GM12878 (cell line): Measurements from ENCODE around the gene SCRT2. TPM values are rescaled to one million over a fixed set of nuclear protein-coding genes. Genes with fewer than 3 reads are reported as not detected.

ENCODE experiments used
- ATAC-seq: fragments of 200-7000 bp; cut with Tn5 transposase; 3 replicates; pipeline ENCODE4 v1.9.1; 2020; ENCODE audit warnings: mild to moderate bottlenecking, moderate library complexity
- BruUV-seq: library from RNA; stranded (reverse); fragments of 400-500 nt; replicated peaks from 2 replicates; lab custom pipeline; 2021; lab: Mats Ljungman, UMichigan
- CTCF ChIA-PET: fragments of 300-600 bp; sonication (Branson Sonifier 250); formaldehyde crosslinking; extraction: SDS; loops from one replicate; lab custom pipeline; 2021; ENCODE audit warnings: inconsistent platforms; lab: Yijun Ruan, JAX
- POLR2A ChIA-PET: fragments of 350-600 bp; formaldehyde crosslinking; extraction: SDS; loops from one replicate; lab custom pipeline; 2021; ENCODE audit warnings: inconsistent platforms; lab: Charles Lee
- RAD21 ChIA-PET: fragments of 300-600 bp; sonication (Branson Sonifier 250); formaldehyde crosslinking; loops from one replicate; lab custom pipeline; 2023; ENCODE audit warnings: antibody characterized with exemption; ENCODE audit not compliant: unreplicated experiment; lab: Charles Lee
- SMC1A ChIA-PET: fragments of 300-600 bp; sonication (Branson Sonifier 250); formaldehyde crosslinking; loops from one replicate; lab custom pipeline; 2023; ENCODE audit not compliant: unreplicated experiment, uncharacterized antibody; lab: Charles Lee
- DNase-seq: peaks from one replicate; pipeline ENCODE4 v3.0.0-alpha.2; 2011; ENCODE audit warnings: low read depth, low spot score
- FAIRE-seq: peaks from 3 replicates; lab custom pipeline; 2011; peaks lifted over from hg19 to GRCh38; lab: Jason Lieb, UNC
- H2AFZ ChIP-seq: 2 replicates; pipeline ENCODE4 v1.6.0; 2011; ENCODE audit warnings: low read depth, low read length, control low read depth; ENCODE audit not compliant: control insufficient read depth
- H3K27ac ChIP-seq: 2 replicates; pipeline ENCODE4 v1.5.1; 2011; ENCODE audit warnings: control low read depth; ENCODE audit not compliant: control insufficient read depth, insufficient read depth
- H3K27me3 ChIP-seq, 2 experiments: replicated peaks in 1 of 2; 2 replicates each; pipeline versions ENCODE4 v1.6.0 to v1.6.1; 2011; ENCODE audit warnings: low read length in 1 of 2; ENCODE audit not compliant: control insufficient read depth in 2 of 2, insufficient read depth in 2 of 2
- H3K36me3 ChIP-seq, 2 experiments: 2 replicates each; pipeline ENCODE4 v1.5.1; 2011; ENCODE audit warnings: low read length in 1 of 2; ENCODE audit not compliant: control insufficient read depth in 2 of 2, insufficient read depth in 2 of 2
- H3K4me1 ChIP-seq: 2 replicates; pipeline ENCODE4 v1.6.1; 2011; ENCODE audit warnings: mild to moderate bottlenecking, low read length, moderate library complexity, mixed read lengths; ENCODE audit not compliant: control insufficient read depth, insufficient read depth
- H3K4me2 ChIP-seq: 2 replicates; pipeline ENCODE4 v1.6.0; 2011; ENCODE audit warnings: control low read depth; ENCODE audit not compliant: control insufficient read depth, insufficient read depth
- H3K4me3 ChIP-seq: fragments of 200-600 bp; sonication (generic); 2 replicates; pipeline ENCODE4 v1.5.1; 2016
- H3K79me2 ChIP-seq: 2 replicates; pipeline ENCODE4 v1.6.0; 2011; ENCODE audit warnings: low read length; ENCODE audit not compliant: control insufficient read depth, insufficient read depth
- H3K9ac ChIP-seq: 2 replicates; pipeline ENCODE4 v1.8.0; 2011; ENCODE audit warnings: low read length, control low read depth, mixed read lengths; ENCODE audit not compliant: control insufficient read depth, insufficient read depth
- H3K9me3 ChIP-seq: replicated peaks from 3 replicates; pipeline ENCODE4 v1.5.1; 2011; ENCODE audit warnings: mild to moderate bottlenecking, low read length; ENCODE audit not compliant: control insufficient read depth, insufficient read depth
- H4K20me1 ChIP-seq: 2 replicates; pipeline ENCODE4 v1.6.0; 2011; ENCODE audit not compliant: control insufficient read depth, insufficient read depth
- ATF2 ChIP-seq: IDR thresholded peaks from 2 replicates; pipeline ENCODE4 v1.6.1; 2012; ENCODE audit warnings: low read length, inconsistent platforms
- BRCA1 ChIP-seq: IDR thresholded peaks from 2 replicates; pipeline ENCODE4 v1.6.1; 2011; ENCODE audit warnings: low read depth, low read length, improper control_type of control experiment
- CBFB ChIP-seq: IDR thresholded peaks from 2 replicates; pipeline ENCODE4 v1.6.1; 2016; ENCODE audit warnings: antibody characterized with exemption, low read depth
- CBX3 ChIP-seq: fragments of 200-600 bp; sonication (generic); IDR thresholded peaks from 2 replicates; pipeline ENCODE4 v1.6.1; 2016; ENCODE audit warnings: low read depth, borderline replicate concordance
- CEBPZ ChIP-seq: fragments of 150-350 bp; IDR thresholded peaks from 2 replicates; pipeline ENCODE4 v1.6.1; 2016; ENCODE audit warnings: low read depth, low read length
- CREB1 ChIP-seq: IDR thresholded peaks from 2 replicates; pipeline ENCODE4 v1.6.1; 2012; ENCODE audit warnings: low read depth, mild to moderate bottlenecking, inconsistent platforms
- ETV6 ChIP-seq, 2 experiments: fragments of 450-650 bp in 1 of 2; IDR thresholded peaks in 1 of 2; conservative IDR thresholded peaks in 1 of 2; 2 replicates each; pipeline ENCODE4 v1.6.1; 2014; ENCODE audit warnings: antibody characterized with exemption in 1 of 2, borderline replicate concordance in 1 of 2, low read depth in 1 of 2, mild to moderate bottlenecking in 1 of 2, moderate library complexity in 1 of 2
- FOS ChIP-seq: IDR thresholded peaks from 3 replicates; pipeline ENCODE4 v1.6.1; 2011; ENCODE audit warnings: borderline replicate concordance; ENCODE audit not compliant: insufficient read length; ENCODE audit errors: extremely low read depth
- NR2F1 ChIP-seq: fragments of 450-650 bp; conservative IDR thresholded peaks from 2 replicates; pipeline ENCODE4 v1.6.1; 2017; ENCODE audit warnings: mild to moderate bottlenecking
- POLR2AphosphoS2 ChIP-seq: IDR thresholded peaks from 2 replicates; pipeline ENCODE4 v1.6.1; 2011; ENCODE audit warnings: low read depth, mild to moderate bottlenecking, low read length, improper control_type of control experiment, moderate library complexity
- RAD51 ChIP-seq: fragments of 450-650 bp; IDR thresholded peaks from 2 replicates; pipeline ENCODE4 v1.6.1; 2016; ENCODE audit warnings: moderate library complexity, mild to moderate bottlenecking, inconsistent platforms
- RBBP5 ChIP-seq: fragments of 200-600 bp; sonication (generic); conservative IDR thresholded peaks from 2 replicates; pipeline ENCODE4 v1.6.1; 2016
- RUNX3 ChIP-seq: IDR thresholded peaks from 2 replicates; pipeline ENCODE4 v1.6.1; 2012; ENCODE audit warnings: low read length, inconsistent platforms
- YBX1 ChIP-seq: fragments of 450-650 bp; IDR thresholded peaks from 2 replicates; pipeline ENCODE4 v1.6.1; 2016; ENCODE audit warnings: antibody characterized with exemption
- WGBS: methylation state at CpG from one replicate; pipeline ENCODE4 v1.1.6; 2016; ENCODE audit warnings: low lambda C conversion rate; ENCODE audit not compliant: insufficient replicate concordance, insufficient coverage; ENCODE audit errors: missing lambda C conversion rate; 5-methylcytosine and 5-hydroxymethylcytosine counted together
- in situ Hi-C: fragments of 300-500 bp; cut with MboI; formaldehyde crosslinking; loops from 9 replicates; pipeline ENCODE4 v1.14.3; 2018; ENCODE audit warnings: mixed read lengths
- intact Hi-C: fragments of 100-400 bp; cut with micrococcal nuclease; formaldehyde crosslinking; loops from one replicate; pipeline ENCODE4 v1.14.2; 2022; ENCODE audit not compliant: unreplicated experiment
- polyA plus RNA-seq, 11 experiments: library from polyadenylated mRNA; depleted of rRNA in 4 of 11; unstranded in 6 of 11; stranded (reverse) in 5 of 11; fragments of >200 nt; fragmentation: Nextera tagmentation in 4 of 11; fragmentation: Illumina TruSeq in 1 of 11; extraction: Ambion mirVana in 4 of 11; extraction: Trizol in 1 of 11; gene quantifications; 1 replicate in 1 of 11; 2 replicates in 10 of 11; pipeline versions ENCODE4 v1.2.1 to v1.2.3, GENCODE V29; 2011 to 2016; ENCODE audit warnings: inconsistent platforms in 2 of 11, missing spikeins in 2 of 11, low read depth in 1 of 11
- total RNA-seq, 4 experiments: library from RNA; depleted of rRNA in 3 of 4; stranded (reverse); fragments of >200 nt in 3 of 4; fragmentation: Illumina TruSeq in 1 of 4; extraction: Trizol in 1 of 4; gene quantifications; 2 replicates each; pipeline versions ENCODE4 v1.2.1 to v1.2.3, GENCODE V29; 2013 to 2021
- TF ChIP-seq, protein P1 (sequence below): IDR thresholded peaks from 2 replicates; pipeline ENCODE4 v1.6.1; 2011; ENCODE audit warnings: borderline replicate concordance, low read depth, mild to moderate bottlenecking, moderate library complexity, low read length; ENCODE audit not compliant: insufficient read depth, poor library complexity, severe bottlenecking
- TF ChIP-seq, protein P2 (sequence below): fragments of 450-650 bp; IDR thresholded peaks from 2 replicates; pipeline ENCODE4 v1.6.1; 2017; ENCODE audit warnings: mild to moderate bottlenecking

The SCRT2 gene
- total and polyA plus RNA-seq, 10 of the 15 experiments (the other 5 are each of a cell fraction or from before 2014, with no cell fraction given): not detected

- Histone ChIP-seq H3K9ac (no peak overlapping the region), H3K4me2 (no peak overlapping the region), H3K9me3 (no peaks in the 10 kb centered on the region), H4K20me1 (no peaks in the 10 kb centered on the region), H3K4me3 (no peak overlapping the region), H3K27me3 (peaks cover 3 to 6% of the 10 kb centered on the region in 2 experiments), H3K79me2 (no peaks in the 10 kb centered on the region), H3K36me3 (no peaks in the 10 kb centered on the region), H3K4me1 (no peaks in the 10 kb centered on the region), H3K27ac (no peak overlapping the region), H2AFZ (no peak overlapping the region)
- 27% methylated on average over 4 of the region's 4 CpGs for WGBS
- TF ChIP-seq CBX3 (no peak), RUNX3 (no peak), RBBP5 (no peak), CEBPZ (no peak), YBX1 (no peak), POLR2AphosphoS2 (no peak), RAD51 (no peak), ATF2 (no peak), FOS (no peak), BRCA1 (no peak), NR2F1 (no peak), CBFB (no peak), ETV6 (conservative IDR thresholded peaks at IDR 0.05 in 1 of 2, IDR thresholded peaks at IDR 0.05 in 1 of 2; ENCODE audit: borderline replicate concordance in 1 of 2, low read depth in 1 of 2) (no peak), CREB1 (no peak)
- TF ChIP-seq, protein P1, sequence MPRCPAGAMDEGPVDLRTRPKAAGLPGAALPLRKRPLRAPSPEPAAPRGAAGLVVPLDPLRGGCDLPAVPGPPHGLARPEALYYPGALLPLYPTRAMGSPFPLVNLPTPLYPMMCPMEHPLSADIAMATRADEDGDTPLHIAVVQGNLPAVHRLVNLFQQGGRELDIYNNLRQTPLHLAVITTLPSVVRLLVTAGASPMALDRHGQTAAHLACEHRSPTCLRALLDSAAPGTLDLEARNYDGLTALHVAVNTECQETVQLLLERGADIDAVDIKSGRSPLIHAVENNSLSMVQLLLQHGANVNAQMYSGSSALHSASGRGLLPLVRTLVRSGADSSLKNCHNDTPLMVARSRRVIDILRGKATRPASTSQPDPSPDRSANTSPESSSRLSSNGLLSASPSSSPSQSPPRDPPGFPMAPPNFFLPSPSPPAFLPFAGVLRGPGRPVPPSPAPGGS: no peak
- TF ChIP-seq, protein P2, sequence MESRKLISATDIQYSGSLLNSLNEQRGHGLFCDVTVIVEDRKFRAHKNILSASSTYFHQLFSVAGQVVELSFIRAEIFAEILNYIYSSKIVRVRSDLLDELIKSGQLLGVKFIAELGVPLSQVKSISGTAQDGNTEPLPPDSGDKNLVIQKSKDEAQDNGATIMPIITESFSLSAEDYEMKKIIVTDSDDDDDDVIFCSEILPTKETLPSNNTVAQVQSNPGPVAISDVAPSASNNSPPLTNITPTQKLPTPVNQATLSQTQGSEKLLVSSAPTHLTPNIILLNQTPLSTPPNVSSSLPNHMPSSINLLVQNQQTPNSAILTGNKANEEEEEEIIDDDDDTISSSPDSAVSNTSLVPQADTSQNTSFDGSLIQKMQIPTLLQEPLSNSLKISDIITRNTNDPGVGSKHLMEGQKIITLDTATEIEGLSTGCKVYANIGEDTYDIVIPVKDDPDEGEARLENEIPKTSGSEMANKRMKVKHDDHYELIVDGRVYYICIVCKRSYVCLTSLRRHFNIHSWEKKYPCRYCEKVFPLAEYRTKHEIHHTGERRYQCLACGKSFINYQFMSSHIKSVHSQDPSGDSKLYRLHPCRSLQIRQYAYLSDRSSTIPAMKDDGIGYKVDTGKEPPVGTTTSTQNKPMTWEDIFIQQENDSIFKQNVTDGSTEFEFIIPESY: no peak
- intact Hi-C loops: loop anchor here (1.0 to 5.0 kb wide), 2 partner anchors 106 to 315 kb away; no protein-coding TSS in a partner anchor
- ChIA-PET CTCF (interaction anchor here (0.8 to 2.7 kb wide), 30 partner anchors 9 to 315 kb away, joined by 3 to 38 read pairs (median 5); partner anchors contain the start of genes FAM110A, SCRT2 and SRXN1), POLR2A (no interaction called here), RAD21 (interaction anchor here (0.7 to 2.0 kb wide), 7 partner anchors 10 to 312 kb away, joined by 4 to 10 read pairs (median 6); partner anchors contain the start of gene SRXN1), SMC1A (interaction anchor here (0.6 to 2.5 kb wide), 10 partner anchors 15 to 123 kb away, joined by 3 to 20 read pairs (median 3); no protein-coding TSS in a partner anchor)
- ATAC-seq (no peak), DNase-seq (no peak), FAIRE-seq (no peak)
- BruUV-seq: no TSS peak
- in situ Hi-C loops: no loop called here
These were observed 8.7 kb downstream of the SCRT2 start for GRCh38 chr20:666877-667276.
